K562 (cell line): ENCODE data around the gene HAS3. TPM values are rescaled to one million over a fixed set of nuclear protein-coding genes. Genes with fewer than 3 reads are reported as not detected.
A peak's percentile ranks its signal among the peaks of the same experiment; 100 is the strongest.

Experiments
- CAMTA2 ChIP-seq: fragments of 250-450 bp; sonication (Bioruptor Pico); conservative IDR thresholded peaks from 2 replicates; pipeline ENCODE4 v1.5.1; 2022
- CBX2 ChIP-seq: fragments of 200-600 bp; sonication (generic); IDR thresholded peaks from one replicate; pipeline ENCODE4 v1.6.1; 2012; ENCODE audit warnings: mild to moderate bottlenecking, low read length, inconsistent platforms; ENCODE audit not compliant: insufficient read depth, poor library complexity, severe bottlenecking
- EGR1 ChIP-seq: fragments of 450-650 bp; conservative IDR thresholded peaks from 2 replicates; pipeline ENCODE4 v1.6.1; 2017; ENCODE audit warnings: mild to moderate bottlenecking
- ELF4 ChIP-seq: fragments of 450-650 bp; formaldehyde crosslinking; IDR thresholded peaks from 2 replicates; pipeline ENCODE4 v1.4.0; 2022; ENCODE audit warnings: missing genetic modification characterization
- ETS2 ChIP-seq: IDR thresholded peaks from 2 replicates; pipeline ENCODE4 v1.6.1; 2016; ENCODE audit warnings: borderline replicate concordance, missing genetic modification characterization, mild to moderate bottlenecking, moderate library complexity, missing compliant biosample characterization; ENCODE audit not compliant: poor library complexity, severe bottlenecking
- FOXP1 ChIP-seq: sonication (generic); formaldehyde crosslinking; IDR thresholded peaks from 2 replicates; pipeline ENCODE4 v1.8.0; 2022; ENCODE audit warnings: mild to moderate bottlenecking, missing genetic modification reagents
- GTF3C2 ChIP-seq: IDR thresholded peaks from 3 replicates; pipeline ENCODE4 v1.6.1; 2011; ENCODE audit warnings: borderline replicate concordance, mild to moderate bottlenecking, moderate library complexity; ENCODE audit not compliant: insufficient read length; ENCODE audit errors: extremely low read depth
- HCFC1 ChIP-seq: IDR thresholded peaks from 2 replicates; pipeline ENCODE4 v1.6.1; 2012; ENCODE audit warnings: low read depth, low read length, improper control_type of control experiment
- HIVEP1 ChIP-seq: fragments of 250-450 bp; sonication (Bioruptor Pico); IDR thresholded peaks from 2 replicates; pipeline ENCODE4 v1.4.0; 2020; ENCODE audit warnings: mild to moderate bottlenecking
- KDM5B ChIP-seq: fragments of 200-600 bp; sonication (generic); IDR thresholded peaks from 2 replicates; pipeline ENCODE4 v1.6.1; 2012; ENCODE audit warnings: low read depth, mild to moderate bottlenecking, moderate library complexity, low read length, control low read depth, inconsistent platforms; ENCODE audit not compliant: insufficient replicate concordance
- MED1 ChIP-seq: sonication (generic); formaldehyde crosslinking; IDR thresholded peaks from 2 replicates; pipeline ENCODE4 v1.8.1; 2023; ENCODE audit warnings: missing genetic modification reagents, borderline replicate concordance
- NR2C1 ChIP-seq, 2 experiments: fragments of 450-650 bp; IDR thresholded peaks; 2 replicates each; pipeline ENCODE4 v1.6.1; 2017; ENCODE audit warnings: mild to moderate bottlenecking in 2 of 2, antibody characterized with exemption in 1 of 2, inconsistent platforms in 1 of 2, missing compliant biosample characterization in 1 of 2, missing genetic modification characterization in 1 of 2
- PHB2 ChIP-seq: fragments of 450-650 bp; IDR thresholded peaks from 2 replicates; pipeline ENCODE4 v1.6.1; 2017; ENCODE audit warnings: low read depth
- PHF20 ChIP-seq: fragments of 450-650 bp; IDR thresholded peaks from 2 replicates; pipeline ENCODE4 v1.6.1; 2018; ENCODE audit not compliant: partially characterized antibody
- RB1 ChIP-seq: fragments of 450-650 bp; IDR thresholded peaks from 2 replicates; pipeline ENCODE4 v1.6.1; 2017; ENCODE audit warnings: low read depth, mild to moderate bottlenecking
- SPI1 ChIP-seq: IDR thresholded peaks from 2 replicates; pipeline ENCODE4 v1.6.1; 2011; ENCODE audit warnings: low read depth, low read length, control low read depth, borderline replicate concordance
- WHSC1 ChIP-seq: IDR thresholded peaks from one replicate; pipeline ENCODE4 v1.6.1; 2012; ENCODE audit warnings: low read length, control low read depth, inconsistent platforms
- ZBTB2 ChIP-seq: fragments of 450-650 bp; IDR thresholded peaks from 2 replicates; pipeline ENCODE4 v1.6.1; 2016; ENCODE audit warnings: antibody characterized with exemption
- ZBTB7A ChIP-seq: IDR thresholded peaks from 2 replicates; pipeline ENCODE4 v1.6.1; 2011; ENCODE audit warnings: low read depth, mild to moderate bottlenecking, low read length, moderate library complexity, borderline replicate concordance; ENCODE audit not compliant: control insufficient read depth
- ZNF121 ChIP-seq: sonication (generic); formaldehyde crosslinking; conservative IDR thresholded peaks from 2 replicates; pipeline ENCODE4 v1.8.0; 2022; ENCODE audit warnings: missing genetic modification reagents
- ZNF24 ChIP-seq: fragments of 450-650 bp; IDR thresholded peaks from 2 replicates; pipeline ENCODE4 v1.6.1; 2016
- ZNF354B ChIP-seq: fragments of 250-450 bp; sonication (Bioruptor Pico); IDR thresholded peaks from 2 replicates; pipeline ENCODE4 v1.4.0; 2020
- ZNF511 ChIP-seq: sonication (generic); formaldehyde crosslinking; IDR thresholded peaks from 2 replicates; pipeline ENCODE4 v1.8.0; 2022; ENCODE audit warnings: mild to moderate bottlenecking, missing genetic modification reagents
- ZNF586 ChIP-seq: fragments of 450-650 bp; formaldehyde crosslinking; conservative IDR thresholded peaks from 2 replicates; pipeline ENCODE4 v1.4.0; 2020; ENCODE audit warnings: mild to moderate bottlenecking, moderate library complexity
- ZNF77 ChIP-seq: fragments of 250-450 bp; sonication (Bioruptor Pico); IDR thresholded peaks from 2 replicates; pipeline ENCODE4 v1.5.0; 2020
- polyA plus RNA-seq, 8 experiments: library from polyadenylated mRNA; depleted of rRNA in 4 of 8; stranded (reverse) in 5 of 8; unstranded in 3 of 8; fragments of >200 nt; fragmentation: Nextera tagmentation in 2 of 8; fragmentation: Illumina TruSeq in 1 of 8; extraction: Ambion mirVana in 2 of 8; extraction: Trizol in 1 of 8; gene quantifications; 2 replicates each; pipeline versions ENCODE4 v1.2.1 to v1.2.3, GENCODE V29; 2011 to 2014; ENCODE audit warnings: inconsistent platforms in 1 of 8, missing spikeins in 1 of 8
- total RNA-seq, 7 experiments: library from RNA; depleted of rRNA in 6 of 7; stranded (reverse); fragments of >200 nt in 6 of 7; fragmentation: Illumina TruSeq in 2 of 7; extraction: Trizol in 2 of 7; gene quantifications; 2 replicates each; pipeline versions ENCODE4 v1.2.1 to v1.2.3, GENCODE V29; 2011 to 2021; ENCODE audit warnings: low replicate concordance in 1 of 7

Gene HAS3
- total and polyA plus RNA-seq, 9 of the 15 experiments (the other 6 are each of a cell fraction or from before 2014, with no cell fraction given), result 0.04 to 0.33 (median 0.13) TPM; not detected in 1

GRCh38 chr16:69132424-69133252 lies 27.2 kb downstream of the HAS3 start, which contains the start of the genes CHTF8 and UTP4 (continued):
- TF ChIP-seq MED1 (CRISPR knock-in tag) (no peak), ZBTB7A (peak; percentile 61; the same call in 1 of the 2 replicates), EGR1 (peak; percentile 19; the same call in 1 of the 2 replicates), ZNF586 (CRISPR knock-in tag) (no peak), HIVEP1 (CRISPR knock-in tag) (no peak), ZNF511 (CRISPR knock-in tag) (no peak), CBX2 (no peak), ZNF77 (no peak), GTF3C2 (no peak), RB1 (peak; percentile 89), WHSC1 (no peak), PHB2 (no peak), ZBTB2 (peak; percentile 42; the same call in 1 of the 2 replicates), ETS2 (tag) (no peak), ZNF354B (CRISPR knock-in tag) (no peak), KDM5B (peak; percentile 20), PHF20 (peak; percentile 69), ELF4 (peak; percentile 31; the same call in 1 of the 2 replicates), CAMTA2 (CRISPR knock-in tag) (no peak), SPI1 (peak; percentile 43; the same call in 1 of the 2 replicates), ZNF24 (0 out of 2 replicates have a peak, but pooled peaks have one; percentile 18), NR2C1 (IDR thresholded peaks at IDR 0.05) (peak; percentile 97), NR2C1 (tag; IDR thresholded peaks at IDR 0.05) (peak; percentile 96), FOXP1 (CRISPR knock-in tag) (peak; percentile 48; the same call in 1 of the 2 replicates), ZNF121 (CRISPR knock-in tag) (no peak), HCFC1 (peak; percentile 76)
